COLO668 (cell line): ENCODE results near the gene RTL5.

Experiments used
- DNase-seq: peaks from one replicate; lab custom pipeline; 2025; ENCODE audit not compliant: unreplicated experiment; lab: John Stamatoyannopoulos, UW

RTL5 gene

GRCh38 chrX:72079607-72080006, 52.1 kb downstream of the RTL5 start:
- no peak for DNase-seq

- DNase-seq: no peak
Observed at GRCh38 chrX:72078411-72078810, 53.3 kb downstream of the RTL5 start.
